NCI-H1417 (cell line): Measurements from ENCODE around the gene KRT72.
A peak's percentile ranks its signal among the peaks of the same experiment; 100 is the strongest.

Source experiments
- DNase-seq, 3 experiments: peaks; one replicate each; lab custom pipeline; 2025; lab: John Stamatoyannopoulos, UW

The KRT72 gene

DNA sequence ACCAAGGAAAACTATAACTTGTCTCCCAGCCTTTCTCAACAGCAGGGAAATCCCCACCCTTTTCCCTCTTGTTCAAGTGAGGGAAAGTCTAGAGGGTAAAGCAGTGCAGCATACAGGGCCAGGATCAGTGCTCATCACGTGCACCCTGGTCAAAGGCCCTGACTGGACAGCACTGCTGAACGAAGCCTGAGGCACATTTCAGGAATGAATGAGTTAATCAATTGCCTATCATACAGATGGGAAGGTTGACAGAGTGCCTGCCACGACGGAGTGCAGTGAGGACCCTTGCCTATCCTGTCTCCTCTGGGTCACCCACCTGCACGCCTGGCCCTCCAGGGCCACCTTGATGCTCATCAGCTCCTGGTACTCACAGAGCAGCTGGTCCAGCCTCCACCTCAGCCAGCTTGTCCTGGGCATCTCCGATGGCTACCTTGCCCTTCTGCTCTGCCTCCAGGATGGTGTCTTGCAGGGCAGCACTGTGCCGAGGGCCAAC, 28.8 kb upstream of the KRT72 start:
- no peak for DNase-seq

DNA sequence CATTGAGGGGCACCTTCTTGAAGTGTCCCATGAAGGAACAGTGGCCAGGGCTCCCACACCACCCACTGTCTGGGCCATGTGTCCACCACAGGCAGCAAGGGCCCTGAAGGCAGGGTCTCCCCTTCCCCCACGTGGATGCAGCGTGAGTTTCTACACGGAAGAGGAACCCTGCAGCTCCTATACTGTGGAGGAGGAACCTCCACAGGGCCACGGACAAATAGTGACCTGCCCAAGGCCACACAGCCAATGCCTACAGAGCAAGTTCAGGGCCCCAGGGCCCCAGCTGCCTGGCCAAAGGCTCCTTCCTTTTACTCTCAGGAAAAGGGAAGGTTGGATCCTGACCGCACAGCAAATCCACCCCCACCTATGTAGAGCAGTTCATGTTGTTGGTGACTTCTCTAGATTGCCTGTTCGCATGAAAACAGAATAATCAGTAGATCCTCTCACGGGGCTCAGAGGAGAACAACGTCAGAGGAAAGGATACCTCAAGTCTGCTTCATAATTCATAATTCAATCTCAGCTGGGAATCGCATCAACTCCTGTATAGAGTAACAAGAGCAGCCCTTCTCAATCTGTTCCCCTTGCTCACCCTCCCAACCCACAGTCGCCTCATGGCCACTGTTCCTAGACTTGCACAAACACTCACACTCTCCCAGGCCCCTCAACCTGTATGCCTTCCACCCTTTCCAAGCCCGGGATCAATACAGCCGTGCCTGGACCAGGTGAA, 28.2 kb upstream of the KRT72 start:
- DNase-seq: no peak

DNA sequence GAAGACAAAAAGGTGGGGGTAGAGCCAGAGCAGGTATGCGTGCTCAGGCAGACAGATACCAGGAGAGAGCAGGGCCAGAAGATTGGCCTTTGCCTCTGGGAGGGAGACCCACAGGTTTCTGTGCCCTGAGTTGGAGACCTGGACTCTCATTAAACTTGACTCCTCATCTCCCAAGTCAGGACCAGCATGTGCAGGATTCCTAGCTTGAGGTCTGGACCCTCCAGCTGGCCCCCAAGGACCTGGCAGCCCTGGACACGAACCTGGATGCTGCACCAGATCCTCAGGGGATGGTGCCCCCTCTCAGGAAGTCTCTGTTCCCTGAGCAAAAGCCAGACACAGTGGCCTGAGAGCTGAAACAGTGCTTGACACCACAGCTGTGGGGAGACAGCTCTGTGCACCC, 27.6 kb upstream of the KRT72 start:
- no peak for DNase-seq

DNA sequence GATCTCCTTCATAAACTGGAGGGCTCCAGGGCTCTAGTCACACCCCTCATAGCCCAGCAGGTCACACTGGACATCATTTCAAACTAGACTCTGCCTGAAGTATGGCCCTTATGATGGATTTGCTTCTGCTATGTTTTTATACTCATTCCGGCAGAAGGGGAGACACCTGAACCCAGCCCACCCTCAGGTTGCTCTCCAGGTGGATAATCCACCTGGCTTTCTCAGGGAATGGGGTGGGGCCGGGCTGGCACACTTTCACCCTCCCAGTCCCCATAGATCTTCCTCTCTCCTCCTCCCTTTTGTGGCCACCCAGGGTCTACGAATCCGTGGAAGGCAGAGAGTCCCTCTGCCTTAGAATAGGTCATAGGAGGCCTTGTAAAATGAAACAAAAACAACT, 26.8 kb upstream of the KRT72 start:
- DNase-seq: no peak

DNA sequence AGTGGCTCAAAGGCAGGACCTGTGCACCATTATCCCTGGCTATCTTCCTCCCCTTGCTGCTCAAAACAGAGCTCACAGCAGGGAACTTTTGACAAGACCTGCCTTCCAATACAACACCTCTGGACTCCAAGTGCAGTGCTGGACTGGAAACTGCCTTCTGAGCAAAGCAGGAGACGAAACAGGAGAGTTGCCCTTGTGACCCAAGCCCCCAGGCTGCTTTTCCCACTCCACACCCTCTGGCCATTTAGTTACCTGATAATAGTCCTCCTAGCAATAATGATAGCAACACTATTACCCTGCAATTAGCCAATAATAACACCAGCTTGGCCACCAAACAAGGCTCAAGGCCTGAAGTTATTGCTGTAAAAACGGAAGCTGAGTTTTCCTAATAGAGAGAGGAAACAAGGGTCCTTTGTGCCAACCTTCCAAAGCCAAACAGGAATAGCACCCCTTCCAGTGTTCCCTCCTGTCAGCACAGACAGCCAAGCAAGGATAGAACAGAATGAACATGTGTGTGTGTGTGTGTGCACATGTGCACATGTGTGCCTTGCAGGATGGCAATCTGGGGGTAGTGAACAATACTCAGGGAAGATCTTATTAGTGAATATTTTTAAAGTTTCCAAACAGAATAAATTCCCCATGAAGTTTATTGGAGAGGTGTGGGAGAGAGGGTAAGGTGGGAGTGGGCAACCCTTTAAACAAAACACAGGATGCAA, 26.3 kb upstream of the KRT72 start:
- peak in 2 of 3 experiments; percentile 29 to 45 for DNase-seq

DNA sequence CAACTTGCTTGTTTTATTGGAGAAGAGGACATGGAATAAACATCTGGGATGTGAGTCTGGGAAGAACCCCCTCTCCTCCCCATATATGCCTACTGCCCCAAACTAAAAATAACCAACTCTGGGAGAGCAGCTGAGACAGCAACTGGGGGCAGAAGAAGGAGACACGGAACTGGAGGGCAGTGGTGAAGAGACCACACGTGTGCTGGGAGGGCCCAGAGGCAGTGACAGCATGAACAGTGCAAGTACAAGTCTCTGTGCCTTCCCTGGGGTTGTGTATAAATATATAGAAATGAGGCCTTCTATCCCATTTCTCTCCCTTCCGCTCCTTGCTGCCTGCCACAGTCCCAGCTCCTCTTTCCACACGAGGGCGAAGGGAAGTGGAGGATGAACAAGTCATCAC, 21.1 kb upstream of the KRT72 start:
- no peak for DNase-seq

DNA sequence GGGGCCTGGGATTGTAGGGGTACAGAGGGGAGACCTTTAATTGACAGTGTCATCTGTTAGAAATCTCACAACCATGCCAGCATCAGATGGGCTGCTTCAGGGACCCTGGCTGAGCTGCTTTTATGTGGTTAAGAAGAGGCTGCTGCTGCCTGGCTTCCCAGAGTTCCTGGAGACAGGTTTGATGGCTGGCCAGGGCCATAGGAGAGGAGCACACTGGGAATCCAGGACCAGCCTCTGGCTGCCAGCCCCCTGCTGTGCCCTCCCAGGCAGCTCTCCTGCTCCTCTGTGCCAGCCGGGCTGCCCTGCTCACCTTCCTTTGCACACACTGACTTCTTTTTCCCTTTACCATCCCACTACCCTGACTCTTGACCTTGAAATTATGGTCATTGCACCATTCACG, 17.6 kb upstream of the KRT72 start:
- DNase-seq: no peak

DNA sequence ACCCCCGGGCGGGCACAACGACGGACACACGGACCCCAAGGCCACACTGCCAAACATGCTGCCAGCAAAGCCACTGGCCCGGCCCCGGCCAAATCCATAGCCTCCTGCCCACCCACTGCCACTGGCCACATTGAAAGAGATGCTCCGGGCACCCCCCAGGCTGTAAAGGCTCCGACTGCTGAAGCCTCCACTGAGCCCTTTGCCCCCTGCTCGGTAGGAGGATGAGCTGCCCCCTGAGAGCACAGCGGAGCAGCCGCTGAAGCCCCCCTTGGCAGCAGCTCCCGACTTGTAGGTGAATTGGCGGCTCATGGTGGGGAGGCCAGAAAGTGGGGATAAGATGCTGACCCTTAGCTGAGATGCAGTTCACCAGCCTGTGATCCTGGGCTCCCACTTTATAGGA, 17.0 kb upstream of the KRT72 start, which contains the start of gene KRT73:
TSS of gene KRT73 (minus strand) at position 344 of the 400 bp plus-strand sequence. CDS start at position 309, 35 bp downstream.
- no peak for DNase-seq

DNA sequence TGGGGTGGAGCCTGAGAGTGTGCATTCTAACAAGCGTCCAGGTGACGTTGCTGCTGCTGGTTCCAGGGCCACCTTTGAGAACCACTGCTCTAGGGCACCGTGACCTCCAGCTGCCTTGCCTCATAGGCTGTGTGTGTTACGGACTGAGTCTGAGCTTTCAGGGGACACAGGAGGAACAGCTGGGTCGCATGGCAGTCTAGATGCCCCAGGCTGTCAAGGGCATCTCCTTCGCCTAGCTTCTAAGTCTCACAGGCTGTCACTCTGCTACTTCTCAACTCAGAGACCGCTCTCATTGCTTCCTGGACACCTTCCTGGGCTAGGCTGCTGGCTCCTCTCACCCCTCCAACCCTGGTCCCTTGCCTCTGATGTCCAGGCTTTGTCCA, 16.1 kb upstream of the KRT72 start:
- DNase-seq: no peak

DNA sequence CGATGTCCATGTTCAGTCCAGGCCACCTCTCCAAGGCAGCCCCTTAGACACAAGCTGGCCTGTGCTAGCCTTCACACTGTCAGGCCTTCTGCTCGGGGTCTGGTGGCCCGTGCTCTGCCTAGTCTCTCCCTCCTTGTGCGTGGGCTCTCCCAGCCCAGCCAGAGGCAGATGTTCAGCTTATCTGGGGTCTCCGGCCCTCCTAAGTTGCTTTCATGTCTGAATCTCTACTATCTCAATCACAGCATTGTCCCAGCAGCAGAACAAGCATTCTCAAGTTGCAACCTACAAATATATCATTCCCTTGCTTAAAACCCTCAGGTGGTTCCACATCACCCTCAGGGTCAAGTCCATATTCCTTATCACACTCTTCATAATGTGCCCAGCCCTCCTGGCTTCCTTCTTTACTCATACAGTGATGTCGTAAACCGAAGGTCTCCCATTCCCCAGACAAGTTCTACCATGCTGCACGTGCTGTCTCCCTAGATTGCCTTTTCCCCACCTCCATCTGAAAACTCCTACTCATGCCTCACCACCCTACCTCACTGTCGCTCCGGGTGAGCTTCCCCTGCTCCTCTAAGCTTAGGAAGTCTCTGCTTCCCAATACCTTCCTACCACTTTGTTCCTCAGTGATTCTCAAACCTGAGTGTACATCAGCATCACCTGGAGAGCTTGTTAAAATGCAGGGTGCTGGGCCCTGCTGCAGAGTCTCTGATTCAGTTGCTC, 15.6 kb upstream of the KRT72 start:
- no peak for DNase-seq

DNA sequence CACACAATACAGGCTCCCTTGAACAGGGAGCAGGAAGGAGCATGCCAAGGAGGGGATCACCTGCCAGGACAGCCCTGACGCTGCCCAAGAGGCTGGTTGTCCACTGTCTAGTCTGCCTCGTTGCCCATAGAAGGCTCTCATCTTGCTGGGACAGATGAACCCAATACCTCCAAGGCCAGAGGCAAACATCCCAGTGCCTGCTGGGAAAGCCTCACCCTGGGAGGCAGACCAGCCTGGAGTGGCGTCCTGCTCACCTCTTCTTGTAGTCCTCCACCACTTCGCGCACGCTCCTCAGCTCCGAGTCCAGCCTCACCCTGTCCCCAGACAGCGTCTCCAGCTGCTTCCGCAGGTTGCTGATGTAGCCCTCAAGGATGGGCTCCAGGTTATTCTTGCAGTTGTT, 14.6 kb upstream of the KRT72 start:
- DNase-seq: no peak

DNA sequence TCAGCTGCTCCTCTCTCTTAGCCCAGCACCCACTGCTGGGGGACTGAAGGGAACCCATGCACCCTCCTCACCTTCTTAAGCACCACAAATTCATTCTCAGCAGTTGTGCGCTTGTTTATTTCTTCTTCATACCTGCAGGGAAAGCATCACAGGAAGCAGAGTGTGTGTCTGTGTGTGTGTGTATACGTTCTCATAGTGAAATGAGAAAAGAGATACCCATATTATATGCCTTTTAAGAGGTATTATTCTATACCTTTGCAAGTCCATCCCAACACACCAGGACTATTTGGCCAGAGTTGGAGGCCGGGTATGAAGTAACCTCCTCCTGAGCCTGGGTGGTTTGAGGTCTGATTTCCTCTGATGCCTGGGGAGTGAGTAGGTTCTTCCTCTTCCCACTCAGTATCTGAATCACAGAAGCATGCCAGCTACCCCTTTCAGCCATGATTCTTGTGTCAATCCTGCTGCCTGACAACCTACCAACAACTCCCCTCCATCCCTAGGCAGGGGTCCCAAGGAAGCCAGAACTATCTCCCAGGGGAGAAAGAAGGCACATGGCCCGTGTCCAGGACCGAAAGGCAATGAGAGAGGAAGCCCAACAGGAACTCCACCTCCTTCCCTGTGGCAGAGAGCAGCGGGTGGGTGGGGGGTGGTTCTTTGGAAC, 14.1 kb upstream of the KRT72 start:
- no peak for DNase-seq

DNA sequence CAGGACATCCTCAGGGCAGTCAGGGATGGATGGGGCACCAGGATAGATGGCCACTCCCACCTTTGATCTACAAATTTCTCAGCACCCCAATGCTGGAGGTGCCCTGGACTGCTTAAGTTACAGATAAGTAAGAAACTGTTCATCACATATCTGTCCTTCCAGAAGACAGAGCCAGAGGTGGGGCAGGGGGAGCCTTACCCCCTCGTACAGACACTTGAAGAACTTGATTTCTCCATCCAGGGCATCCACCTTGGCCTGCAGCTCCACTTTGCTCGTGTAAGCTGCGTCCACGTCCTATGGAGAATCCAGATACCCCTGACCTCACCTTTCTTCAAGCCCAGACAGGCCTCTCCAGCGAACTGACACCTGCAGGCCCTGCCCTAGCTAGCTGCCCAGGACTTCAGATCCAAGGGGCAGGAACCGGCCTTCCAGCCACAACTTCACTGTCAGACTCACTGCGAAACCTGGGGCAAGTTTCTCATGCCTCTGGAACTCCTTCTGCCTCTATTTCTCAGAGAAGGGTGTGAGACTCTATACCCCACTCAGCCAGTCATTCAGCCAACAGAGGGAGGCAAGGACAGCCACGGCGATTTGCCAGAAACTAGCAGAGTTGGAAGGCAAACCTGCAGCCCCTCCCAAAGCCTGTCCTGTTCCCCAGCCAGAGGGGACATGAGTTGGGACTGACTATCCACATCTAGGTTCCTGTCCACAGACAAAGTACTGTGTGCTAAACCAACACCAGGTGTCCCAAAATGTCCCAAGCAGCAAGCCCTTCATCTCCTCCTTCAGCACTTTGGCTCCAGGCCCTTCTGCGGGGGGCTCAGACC, 13.3 kb upstream of the KRT72 start:
- no peak for DNase-seq

DNA sequence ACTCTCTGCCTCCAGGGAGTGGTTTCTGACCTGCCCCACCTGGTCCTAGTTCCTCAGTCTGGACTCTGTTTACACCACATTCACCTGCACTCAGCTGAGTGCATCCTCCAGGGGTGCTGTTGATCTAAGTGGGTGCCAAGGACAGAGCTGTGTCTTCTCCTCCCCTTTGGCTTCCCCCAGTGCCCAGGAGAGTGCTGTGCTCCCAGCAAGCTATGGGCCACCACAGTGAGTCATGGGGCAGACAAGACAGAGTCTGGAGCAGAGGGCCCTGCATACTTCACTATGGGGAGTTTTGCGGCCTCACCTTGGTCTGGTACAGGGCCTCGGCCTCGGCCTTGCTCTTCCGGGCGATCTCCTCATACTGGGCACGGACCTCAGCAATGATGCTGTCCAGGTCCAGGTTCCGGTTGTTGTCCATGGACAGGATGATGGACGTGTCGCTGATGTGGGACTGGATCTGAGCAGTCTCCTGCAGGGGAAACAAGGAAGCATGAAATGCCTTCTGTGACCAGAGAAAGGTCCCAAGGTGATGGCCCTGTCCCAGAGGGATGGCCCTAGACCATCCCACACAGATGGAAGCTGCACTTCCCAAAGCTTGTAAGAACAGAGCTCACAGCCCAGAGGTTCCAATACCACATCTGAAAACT, 12.2 kb upstream of the KRT72 start:
- no peak for DNase-seq

DNA sequence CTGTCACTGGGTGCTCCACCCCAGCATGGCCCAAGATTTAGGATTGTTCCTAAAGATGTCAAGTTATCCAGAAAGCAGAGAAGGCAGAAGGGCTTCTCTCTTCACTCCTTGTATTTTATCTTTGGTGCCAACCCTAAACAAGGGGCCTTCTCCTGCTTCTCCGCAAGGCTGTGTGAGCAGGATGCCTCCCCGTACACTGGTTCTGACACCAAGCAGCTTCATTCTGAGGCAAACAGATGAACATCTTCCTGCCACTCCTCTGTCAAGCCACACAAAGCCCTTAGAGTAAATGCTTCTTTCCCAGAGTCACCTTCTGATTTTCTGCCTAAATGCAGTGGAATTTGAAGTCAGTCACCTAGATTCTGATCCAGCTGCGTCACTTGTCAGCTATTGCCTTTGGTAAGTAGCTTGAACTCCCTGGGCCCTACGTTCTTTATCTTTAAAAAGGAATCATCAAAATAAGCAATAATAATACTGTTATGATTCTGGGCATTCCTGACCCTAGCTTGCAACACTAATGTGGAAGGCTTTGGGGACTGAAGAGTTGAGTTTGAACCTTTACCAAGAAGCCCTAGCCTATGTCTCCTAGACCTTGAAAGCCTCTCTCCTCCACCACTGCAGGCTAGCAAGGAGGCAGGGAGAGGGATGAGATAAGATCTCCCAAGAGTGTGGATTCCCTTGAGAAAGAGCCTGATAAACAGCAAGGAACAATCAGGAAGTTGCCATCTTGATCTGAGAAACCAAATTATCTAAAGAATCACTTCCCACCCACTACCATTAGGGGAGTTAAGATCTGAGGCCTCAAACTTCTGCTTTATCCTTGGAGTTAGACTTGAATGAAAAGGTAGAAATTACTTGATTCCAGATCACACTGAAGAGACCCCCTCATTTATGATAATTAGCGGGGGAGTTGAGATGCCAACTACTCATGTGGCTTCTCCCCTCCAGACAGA, 11.4 kb upstream of the KRT72 start:
- DNase-seq: no peak

DNA sequence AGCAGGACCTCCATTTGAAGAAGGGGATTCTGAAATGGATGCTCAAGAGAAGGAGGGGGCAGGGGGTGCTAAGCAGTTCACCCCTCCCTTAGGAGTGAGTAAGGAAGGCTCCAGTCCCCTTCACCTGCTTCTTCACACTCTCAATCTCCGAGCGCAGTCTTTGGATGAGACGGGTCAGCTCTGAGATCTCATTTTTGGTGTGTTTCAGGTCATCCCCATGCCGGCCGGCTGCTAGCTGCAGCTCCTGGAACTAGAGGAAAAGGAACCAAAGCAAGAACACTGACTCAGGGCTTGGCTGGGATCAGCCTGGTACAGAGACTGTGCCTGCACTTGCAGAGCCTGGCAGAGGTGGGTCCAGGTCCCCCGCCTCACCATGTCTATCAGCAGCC, 9.8 kb upstream of the KRT72 start:
- DNase-seq: no peak

DNA sequence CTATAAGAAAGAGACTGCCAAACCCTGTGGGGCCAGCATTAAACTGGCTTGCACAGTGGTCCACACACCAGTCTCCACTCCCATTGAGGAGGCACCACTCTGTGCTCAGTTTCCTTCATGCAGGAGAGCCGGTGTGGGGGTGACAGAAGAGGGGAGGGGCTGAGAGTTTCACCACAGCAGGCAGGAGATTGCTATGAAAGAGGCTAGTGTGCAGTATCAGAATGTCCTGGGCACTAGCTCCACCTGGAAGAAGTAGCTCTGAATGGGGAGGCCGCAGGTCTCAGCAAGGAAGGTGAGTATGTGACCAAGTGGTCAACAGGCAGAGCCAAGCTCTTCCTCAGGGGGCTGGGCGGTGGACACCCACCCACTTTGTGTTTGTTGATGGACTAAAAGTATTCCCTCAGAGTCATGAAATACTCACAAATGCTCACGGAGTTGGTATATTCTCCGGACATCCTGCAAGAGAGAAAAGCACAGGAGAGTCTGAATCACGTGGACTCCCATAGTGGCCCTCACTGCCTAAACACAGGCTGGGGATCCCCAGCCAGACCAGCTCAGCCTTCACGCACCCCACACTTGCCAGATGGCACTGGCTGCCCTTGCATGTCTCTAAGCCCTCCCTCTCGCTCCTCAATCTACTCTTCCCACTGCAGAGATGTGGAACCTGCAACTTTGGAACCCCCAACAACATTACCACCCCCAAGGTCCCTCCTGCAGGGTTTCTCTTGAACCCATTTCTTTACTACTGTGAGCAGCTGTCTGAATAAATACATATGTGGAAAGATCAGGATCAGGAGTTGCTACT, 7.8 kb upstream of the KRT72 start:
- DNase-seq: no peak

DNA sequence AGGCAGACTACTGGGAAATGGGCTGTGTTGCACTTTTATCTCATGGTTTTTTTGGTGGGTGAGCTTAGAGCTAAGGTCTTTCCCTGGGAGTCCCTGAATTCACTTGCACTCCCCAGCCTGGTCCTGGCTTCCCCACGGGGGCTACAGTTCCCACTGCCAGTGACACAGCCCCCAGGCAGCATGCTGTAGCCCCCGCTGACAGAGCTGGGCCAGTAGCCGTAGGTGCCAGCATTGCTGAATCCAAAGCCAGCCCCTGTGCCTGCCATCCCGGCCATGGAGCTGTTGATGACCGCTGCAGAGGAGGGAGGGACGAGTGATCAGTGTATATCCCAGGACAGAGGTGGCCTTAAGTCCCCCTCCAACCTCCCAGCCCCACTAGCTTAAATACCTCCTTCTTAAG, 6.9 kb upstream of the KRT72 start:
- DNase-seq: no peak

DNA sequence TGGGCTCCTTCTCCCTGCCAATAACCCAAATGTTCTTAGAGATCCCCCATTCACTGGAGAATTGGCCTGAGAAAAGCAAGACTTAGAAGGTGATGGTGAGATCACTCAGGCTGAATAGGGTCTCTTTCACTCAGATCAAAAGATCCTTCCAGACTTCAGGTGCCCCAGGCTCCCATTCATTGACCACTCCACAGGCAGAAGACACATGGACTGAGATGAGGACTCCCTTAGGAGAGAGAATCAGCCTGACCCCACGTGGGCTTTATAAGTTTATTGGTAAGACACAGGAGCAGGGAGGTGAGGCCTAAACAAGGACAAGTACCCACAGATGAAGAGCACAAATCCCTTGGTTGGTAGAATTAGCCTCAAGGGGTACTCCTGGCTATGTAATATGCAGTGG, 6.1 kb upstream of the KRT72 start:
- no peak for DNase-seq
